Non-pigmented ciliary epithelial cell (primary cell): ENCODE data around the gene ODC1.

Experiments used
- DNase-seq: peaks from one replicate; pipeline ENCODE4 v3.0.0-alpha.2; 2010; ENCODE audit warnings: low read depth

The ODC1 gene

DNA sequence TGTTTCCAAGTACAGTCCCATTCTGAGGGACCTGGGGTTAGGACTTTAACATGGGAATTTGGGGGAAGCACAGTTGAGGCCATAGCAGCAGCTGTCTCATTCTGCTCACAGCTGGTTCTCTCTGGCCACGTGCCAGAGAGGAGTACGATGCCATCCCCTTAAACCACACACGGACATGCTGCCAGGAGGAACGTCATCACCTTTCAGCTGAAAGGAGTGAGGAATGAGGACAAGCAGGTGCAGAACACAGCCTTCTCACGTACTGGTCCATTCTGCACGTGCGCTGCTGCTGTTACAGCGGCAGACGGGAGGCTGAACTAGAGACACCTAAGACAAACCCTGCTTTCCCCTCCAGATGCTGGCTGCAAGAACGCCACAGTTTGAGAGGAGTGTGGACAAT is 33.5 kb downstream of the ODC1 start:
- DNase-seq = no peak

DNA sequence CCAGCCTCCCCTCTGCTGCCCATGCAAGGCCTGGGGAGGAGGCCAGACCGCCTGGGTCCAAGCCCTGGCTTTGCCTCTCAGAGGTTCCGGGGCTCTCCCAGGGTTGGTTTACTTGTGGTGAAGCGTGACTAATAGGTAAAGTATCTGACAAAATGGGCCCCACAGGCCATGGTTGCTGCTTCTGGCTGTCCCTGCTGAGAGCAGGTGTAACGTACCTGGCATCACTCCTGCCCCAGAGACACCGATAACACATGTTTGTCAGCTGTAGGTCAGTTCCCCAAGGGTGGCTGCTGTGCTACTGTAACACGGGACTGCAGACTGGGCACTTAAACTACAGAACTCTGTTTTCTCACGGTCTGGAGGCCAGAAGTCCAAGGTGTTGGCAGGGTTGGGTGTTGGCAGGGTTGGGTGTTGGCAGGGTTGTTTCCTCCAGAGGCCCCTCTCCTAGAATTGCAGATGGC is 34.1 kb downstream of the ODC1 start:
- no peak for DNase-seq

DNA sequence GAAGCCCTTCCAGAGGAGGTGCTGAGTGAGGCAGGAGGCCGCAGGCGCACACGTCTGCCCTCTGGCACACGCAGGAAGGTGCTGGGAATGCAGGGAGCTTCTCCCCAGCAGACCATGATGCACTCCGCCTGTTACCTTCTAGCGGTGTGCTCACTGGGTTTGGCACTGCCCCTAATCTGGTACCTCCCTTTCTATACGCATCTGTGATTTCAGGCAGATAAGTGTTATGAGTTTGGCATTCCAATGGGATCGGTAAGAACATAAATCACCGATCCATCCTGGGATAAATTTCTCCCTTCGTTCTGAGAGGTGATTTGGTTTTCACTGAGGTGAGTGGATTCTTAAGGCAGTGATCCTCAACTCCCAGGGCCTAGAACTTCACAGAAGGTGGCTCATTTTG is 34.6 kb downstream of the ODC1 start:
- DNase-seq = no peak

DNA sequence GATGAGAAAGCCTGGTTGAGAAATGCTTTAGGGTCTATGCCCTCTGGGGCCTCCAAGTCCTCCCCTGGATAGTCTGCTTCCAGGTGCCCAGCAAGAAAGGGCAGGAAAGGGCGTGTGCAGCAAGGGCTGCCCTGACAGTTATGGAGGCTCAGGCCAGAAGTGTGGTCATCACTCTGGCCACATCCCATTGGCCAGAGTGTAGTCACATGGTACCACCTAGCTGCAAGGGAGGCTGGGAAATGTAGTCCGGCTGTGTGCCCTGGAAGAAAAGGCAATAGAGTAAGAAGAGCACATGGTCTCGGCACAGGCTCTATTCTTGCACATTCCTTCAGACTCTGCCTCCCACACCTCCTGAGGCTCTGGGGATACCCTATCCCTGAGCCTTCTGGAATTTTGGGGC is 35.7 kb downstream of the ODC1 start:
- no peak for DNase-seq

DNA sequence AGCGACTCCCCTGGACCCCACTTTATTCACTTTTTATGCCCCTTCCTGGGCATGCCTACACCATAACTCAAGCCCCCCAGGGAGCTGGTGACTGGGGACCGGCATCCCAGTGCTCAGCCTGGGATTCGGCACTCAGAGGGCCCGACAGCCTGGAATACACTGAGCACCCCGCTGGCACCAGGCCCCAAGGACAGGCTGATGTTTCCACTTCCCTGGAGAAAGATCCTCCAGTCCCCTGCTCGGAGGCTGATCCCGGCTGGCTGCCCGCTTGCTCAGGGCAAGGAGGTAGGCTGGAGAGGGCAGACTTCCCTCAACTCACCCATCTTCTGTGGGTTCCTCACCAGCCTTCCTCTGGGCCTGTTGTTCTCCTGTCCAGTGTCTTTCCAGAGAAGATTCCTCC is 36.6 kb downstream of the ODC1 start:
- no peak for DNase-seq

DNA sequence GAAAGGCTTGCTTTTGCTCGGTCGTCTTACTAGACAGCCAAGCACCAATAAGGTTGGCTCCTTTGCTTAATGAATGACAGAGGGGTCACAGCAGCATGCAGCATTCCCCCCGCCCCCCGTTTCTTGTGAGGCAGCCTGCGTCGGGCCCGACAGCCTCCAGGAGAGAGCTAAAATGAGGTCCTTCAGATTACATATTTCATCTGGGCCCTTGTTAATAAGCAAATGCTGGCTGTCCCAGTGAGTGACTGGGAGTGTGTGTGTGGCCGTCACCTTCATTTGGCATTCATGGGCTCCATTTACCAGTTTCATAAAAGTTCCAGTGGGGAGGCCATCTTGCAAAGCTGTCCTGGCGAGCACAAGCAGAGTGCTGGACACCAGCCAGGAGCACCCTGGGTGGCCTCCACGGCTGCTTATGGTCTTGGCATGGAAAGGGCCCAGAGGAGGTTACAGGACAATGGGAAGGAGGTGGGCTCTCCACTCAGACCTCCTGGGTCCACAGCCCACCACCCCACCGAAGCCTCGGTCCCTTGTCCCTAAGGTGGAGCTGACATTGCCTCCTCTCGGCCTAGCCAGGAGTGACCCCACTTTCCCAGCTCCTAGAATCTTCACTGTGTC is 37.2 kb downstream of the ODC1 start:
- DNase-seq = no peak

DNA sequence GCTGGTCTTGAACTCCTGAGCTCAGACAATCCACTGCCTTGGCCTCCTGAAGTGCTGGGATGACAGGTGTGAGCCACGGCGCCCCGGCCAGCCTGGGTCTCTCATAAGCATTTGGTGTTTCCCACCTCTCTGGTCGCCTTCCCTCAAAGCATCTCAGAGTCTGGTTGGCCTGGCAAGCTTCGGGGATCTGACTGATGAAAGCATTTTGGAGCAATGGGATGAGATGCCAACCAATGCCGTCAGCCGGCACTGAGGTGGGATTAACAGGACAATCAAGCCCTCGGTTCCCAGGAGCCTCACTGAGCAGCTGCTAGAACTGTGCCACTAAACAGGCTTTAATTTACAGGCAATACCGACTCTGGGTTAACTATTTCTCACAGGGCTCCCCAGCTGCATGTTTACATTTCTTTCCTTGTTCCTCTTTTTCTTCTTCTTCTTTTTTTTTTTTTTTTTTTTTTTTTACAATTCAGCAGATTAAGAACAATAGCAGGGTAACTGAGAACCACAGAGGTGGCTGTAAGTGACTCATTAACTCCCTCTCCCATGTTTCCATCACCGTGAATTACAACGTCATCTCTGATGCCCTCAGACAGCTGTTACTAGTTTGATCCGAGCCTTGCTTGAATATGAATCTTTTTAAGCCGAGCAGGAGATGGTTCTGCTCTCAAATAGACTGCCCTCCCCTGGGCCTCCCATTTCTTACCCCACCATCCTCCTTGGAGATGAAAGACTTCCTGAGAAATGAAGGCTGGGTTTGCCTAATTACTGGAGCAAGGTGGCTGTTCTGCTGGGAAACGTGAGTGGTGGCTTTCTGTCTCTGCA is 37.9 kb downstream of the ODC1 start:
- DNase-seq = no peak

DNA sequence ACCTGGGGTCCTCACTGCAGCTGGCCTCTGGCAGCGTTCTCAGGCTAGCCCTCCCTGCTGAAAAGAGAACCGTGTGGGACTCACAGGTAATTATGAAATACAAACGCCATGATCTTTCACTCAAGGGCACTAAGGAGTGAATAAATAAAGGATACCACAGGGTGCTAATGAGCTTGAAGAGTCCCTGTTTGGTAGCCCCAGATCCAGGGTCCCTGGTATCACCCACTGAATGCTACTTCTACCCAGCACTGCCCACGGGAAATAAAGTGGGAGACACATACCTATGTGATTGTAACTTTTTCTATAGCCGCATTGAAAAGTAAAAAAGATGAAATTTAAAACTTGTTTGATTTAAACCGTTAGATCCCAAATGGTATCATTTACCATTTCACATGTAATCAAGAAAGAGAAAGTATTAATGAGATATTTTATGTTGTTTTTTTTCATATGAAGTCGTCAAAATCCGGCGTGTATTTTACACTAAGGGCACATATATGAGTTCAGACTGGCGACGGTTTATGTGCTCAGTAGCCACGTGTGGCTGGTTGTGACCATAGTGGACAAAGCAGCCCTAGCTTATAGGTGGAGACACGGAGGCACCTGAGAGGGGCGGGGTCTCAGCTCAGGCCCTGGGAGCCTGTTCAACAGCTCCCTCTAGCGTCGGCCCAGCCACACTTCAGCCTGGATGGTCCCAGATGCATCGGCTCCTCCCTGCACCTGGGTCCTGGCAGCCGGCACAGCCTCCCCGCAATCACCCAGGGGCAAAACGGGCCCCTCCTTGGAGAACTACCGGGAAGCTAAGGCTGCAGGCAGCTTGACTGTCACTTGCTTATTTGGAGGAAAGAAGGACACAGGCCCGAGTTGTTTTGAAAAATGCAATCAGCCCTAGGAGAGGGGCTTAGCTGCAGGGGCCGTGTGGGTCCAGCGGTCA is 39.2 kb downstream of the ODC1 start:
- no peak for DNase-seq

DNA sequence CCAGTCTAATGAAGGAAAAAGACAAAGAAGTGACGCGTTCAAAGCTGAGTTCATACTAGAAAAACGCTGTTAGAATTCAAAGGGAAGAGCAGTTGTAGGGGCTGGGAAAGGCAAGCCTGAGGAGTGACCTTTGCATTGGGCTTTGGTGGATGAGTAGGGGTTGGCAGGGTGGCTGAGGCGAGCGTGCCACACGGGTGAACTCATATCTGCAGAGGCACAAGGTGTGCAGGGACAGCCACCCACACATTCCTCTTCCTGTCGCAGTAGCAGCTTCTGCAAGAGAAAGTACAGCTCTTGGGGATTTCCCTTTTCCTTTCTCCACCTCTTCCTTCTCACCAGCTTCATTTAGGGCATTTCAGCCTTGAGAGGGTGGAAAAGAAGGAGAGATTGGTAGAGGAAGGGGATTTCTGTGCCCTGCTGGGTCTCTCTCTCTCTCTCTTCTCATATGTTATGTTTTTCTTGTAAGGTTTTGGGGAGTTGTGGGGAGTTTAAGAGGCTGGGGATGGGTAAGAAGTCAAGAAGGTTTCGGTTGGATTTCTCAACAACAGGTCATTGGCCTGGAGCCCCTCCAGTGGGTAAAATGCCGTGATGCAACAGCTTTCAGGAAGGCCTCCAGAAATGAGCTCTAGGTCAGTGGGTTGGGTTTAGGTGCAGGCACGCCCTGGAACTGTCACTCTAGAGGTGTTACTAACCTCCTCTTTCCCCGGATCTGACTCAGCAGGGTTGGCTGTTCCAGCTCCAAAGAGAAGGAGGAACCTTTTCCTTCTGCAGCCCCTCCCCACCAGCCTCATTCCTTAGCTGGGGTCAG is 40.1 kb downstream of the ODC1 start:
- DNase-seq = no peak

DNA sequence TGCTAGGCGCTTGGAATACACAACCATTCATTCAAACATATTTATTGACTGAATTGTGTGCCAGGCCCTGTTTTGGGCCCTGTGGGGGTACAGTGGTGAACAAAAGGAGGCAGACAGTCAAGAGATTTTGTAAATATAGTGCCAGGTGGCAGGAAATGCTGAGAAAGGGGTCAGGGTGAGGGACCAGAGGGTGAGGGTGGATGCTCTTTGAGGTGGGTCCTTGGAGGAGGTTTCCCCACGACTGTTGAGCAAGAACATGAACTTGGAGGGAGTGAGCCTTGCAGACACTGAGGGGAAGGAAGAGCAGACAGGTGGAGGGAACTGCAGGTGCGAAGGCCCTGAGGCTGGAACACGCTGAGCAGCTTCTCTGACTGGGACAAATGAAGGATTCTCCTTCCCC is 40.7 kb downstream of the ODC1 start:
- DNase-seq = no peak

DNA sequence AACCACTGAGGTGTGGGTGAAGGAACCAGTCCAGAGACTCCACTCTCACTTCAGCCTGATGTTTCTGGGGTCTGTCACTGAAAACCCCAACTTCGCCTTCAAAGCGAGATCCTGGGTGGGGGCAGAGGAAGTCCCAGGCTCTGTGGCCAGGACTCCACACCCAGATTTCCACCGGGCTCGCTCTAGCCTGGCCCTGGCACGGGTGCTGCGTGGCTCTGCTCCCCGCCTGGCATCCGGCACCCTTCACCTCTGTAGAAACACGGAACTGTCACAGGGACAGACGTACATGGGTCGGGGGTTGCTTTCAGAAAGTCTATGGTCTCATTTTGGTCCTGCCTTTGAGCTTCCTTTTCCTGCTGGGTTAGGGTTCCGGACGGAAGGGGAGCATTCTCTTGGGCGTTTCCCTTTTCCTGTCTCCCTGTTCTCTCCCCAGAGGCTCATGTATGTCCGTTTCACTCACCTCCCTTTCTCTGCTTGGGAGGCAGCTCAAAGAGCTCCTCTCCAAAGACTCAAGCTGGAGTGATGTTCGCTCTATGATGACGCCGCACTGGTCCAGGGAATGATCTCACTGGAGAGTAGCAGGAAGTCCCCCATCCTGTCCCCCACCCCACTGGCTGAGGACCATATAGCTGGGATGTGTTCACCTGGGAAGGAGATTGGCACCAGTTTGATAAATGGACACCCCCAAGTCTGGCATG is 41.5 kb downstream of the ODC1 start:
- DNase-seq = no peak

DNA sequence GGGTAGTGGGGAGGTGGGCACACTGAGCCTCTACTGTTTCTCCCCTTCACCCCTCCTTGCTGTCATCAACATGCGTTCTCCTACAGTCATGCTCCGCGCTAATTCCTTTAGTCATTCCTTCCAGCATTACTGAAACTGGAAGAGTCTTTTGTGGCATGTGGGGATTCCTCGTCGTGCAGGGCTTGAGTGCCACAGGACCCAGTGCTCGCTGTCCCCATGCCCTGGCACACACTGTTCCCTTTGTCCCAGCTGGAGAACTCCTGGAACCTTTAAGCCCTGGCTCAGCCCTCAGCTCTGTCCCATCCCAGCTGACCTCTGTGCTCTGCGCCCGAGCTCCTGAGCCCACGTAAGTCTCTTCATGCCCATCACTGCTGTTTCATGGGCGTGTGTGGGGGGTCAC is 42.1 kb downstream of the ODC1 start:
- DNase-seq = no peak

DNA sequence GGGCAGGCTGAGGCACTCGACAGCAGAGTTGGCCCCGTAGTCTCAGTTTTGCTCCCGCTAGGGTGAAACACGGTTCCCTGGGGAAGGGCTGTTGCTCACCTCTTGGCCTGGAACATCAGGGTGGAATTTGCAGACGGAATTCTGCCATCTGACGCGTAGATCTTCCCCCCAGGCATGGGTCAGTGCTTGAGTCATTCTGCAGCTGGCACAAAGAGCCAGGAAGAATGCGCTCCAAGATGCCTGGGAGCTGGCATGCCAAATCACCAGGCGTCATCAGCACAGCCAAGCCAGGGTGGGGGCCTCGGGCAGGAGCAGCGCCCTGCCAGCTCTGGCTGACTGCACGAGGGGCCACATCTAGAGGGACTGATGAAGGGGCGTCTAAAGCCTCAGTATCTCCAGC is 42.7 kb downstream of the ODC1 start:
- peak; percentile 23 for DNase-seq

DNA sequence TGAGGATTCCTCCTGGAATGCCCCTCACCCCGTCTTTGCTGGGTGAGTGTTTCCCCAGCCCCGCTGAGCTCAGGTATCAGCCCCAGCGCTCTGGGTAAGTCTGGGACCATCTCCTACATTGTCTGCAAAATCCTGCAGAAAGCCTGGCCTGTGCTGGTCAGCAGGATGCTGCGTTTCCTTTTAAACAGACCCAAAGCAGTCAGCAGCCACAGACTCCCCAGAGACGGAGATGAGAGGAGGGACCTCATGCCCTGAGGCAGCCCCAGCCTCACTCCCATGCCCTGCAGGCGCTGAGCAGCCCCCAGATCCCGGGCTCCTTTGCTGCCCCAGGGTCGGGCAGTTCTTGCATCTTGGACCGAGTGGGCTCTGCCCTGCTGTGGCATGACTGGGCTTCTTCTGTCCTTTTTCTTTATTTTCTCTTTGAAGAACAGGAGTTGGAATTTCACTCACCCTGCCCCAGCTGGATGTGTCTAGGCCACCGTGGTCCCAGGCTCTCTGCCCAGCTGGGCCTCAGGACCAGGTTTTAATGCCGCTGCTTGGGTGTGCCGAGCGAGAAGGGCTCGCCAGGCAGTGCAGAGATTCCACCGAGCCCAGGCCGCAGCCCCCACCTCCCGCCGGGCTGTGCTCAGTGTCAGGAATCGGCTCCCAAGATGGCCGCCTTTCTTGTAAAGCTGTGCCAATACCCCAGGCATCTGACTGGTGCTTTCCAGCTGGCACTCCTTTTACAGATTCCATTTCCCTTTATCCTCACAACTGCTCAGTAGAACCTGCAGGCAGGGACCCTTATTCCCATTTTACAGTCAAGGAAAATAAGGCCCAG is 43.6 kb downstream of the ODC1 start:
- DNase-seq = no peak

DNA sequence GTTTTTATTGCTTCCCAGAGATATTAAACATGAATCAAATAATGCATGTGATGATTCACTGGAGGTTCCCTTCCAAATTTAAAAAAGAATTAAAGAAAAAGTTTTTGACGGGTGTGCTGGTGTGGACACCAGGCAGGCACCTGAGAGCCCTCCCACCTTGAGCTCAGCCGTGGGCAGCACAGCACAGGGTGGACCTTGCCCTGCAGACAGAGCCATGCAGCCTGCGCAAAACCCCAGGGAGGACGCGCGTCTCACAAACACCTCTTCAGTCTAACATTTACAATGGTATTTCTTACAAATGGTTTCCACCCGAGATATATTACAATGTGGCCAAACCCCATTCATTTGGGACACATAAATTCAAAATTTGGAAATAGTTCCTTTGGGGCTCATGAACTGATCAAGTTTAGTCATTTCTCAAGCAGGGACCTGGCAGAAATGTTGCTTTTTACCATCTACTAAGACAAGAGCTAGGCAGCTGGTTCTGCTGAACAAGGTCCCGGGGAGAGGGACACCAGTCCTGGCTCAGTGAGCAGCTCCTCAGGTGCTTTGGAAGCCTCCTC is 45.4 kb downstream of the ODC1 start:
- no peak for DNase-seq

DNA sequence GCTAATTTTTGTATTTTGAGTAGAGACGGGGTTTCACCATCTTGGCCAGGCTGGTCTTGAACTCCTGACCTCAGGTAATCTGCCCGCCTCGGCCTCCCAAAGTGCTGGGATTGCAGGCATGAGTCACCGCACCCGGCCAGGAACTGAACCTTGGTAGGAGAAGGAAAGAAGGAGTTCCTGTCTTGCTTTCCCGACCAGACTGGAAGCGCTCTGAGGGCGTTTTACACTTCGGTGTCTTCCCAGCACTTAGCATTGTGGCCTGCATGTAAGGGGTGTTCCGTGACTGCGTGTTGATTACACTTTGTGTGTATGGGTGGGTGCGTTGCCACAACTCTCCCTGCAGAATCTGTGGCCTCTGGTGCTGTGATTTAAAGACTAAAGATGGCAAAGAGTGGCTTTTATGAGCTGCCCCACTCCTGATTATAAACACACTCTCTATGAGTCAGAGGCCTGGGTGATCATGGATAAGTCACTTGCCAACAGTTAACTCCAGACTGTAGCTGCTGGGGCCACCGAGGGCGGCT is 46.0 kb downstream of the ODC1 start:
- DNase-seq = no peak

DNA sequence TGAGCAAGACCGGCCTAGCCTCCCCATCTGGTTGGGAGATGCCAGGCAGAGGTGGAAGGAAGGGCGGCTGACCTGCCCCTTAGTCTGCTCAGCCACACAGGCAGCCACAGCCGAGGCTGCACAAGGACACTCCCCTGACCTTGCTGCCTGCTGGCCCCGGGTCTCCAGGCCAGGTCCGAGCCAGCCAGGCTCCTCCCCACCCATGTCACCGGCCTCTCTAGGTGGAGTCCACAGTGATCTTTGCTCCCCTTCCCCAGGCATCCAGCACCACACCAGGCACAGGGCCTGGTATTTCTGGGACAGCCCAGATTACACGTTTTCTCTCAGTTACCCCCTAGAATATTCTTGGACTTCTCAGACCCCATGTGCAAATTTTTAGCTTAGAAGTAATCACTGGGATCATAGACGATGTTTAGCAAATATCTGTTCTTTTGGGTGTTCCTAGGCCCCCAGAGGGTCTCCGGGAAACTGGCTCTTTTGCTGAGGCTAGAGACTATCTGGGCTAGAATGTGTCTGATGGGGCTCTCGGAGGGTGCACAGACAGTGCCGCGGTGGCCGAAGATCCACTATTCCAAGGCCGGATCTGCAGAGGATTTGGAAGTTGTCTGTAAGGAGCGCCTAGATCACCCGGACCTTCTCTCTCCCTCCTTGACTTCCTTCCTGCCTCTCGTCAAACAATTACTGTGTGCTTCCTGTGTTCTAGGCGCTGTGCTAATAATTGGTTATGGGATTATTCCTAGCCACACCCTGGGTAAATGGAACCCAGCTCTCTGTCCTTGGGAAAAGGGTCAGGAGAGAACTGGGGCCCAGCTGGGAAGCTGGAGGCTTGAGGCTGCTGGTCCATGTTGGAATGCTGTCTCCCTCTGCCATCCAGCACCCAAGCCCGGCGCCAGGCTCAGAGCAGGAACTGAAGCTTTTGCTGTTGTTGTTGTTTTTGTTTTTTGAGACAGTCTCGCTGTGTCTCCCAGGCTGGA is 46.9 kb downstream of the ODC1 start:
- DNase-seq = no peak

DNA sequence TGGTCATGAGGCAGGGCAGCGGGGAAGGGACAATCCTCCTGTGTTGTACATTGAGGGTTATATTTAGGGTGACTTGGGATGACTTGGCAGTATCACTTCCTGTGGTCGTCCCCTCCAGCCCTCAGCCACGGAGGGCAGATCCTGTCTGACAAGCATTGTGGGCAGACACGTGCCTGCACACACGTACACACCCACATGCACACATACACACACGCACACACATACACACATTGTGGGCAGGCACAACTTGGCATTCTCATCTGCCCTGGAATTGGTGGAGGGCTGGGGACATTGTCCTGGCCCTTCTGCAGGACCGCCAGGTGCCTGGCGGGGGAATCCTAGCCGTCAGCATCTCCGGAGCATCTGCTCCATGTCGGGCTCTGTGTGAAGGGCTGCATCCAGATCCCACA is 47.6 kb downstream of the ODC1 start:
- DNase-seq = no peak

DNA sequence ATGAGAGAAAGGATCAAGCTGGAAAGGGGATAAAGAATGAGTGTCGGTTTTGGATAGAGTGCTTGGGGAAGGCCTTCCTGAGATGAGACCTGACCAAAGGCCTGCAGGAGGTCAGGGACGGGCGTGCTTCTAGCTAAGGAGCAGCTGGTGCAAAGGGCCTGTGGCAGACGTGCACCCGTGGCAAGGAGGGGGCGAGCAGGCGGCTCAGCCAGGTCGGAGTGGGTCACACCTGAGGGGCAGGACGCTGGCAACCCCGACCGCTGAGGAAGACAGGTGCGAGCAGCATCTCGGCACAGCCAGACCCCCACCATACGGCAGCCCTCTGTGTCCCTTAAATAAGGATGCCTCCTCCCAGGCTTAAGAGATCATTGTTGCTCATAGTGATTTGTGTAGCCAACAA is 48.1 kb downstream of the ODC1 start:
- DNase-seq = no peak
